GM19468 (cell line): ENCODE data around the gene TMEM69.
A peak's percentile ranks its signal among the peaks of the same experiment; 100 is the strongest.
"Not testable (repeated sequence)": the region's sequence is repeated elsewhere in the genome, so short reads cannot be mapped to it uniquely, and the experiment has no call there.

Experiments
- ATAC-seq: cut with Tn5 transposase; IDR thresholded peaks from one replicate; pipeline ENCODE4 v1.9.1; 2021; ENCODE audit warnings: mild to moderate bottlenecking, moderate library complexity, moderate number of reproducible peaks; ENCODE audit not compliant: unreplicated experiment; ENCODE audit errors: extremely low read depth

The TMEM69 gene

GRCh38 chr1:45676553-45676952 lies 11.4 kb upstream of the TMEM69 start:
- ATAC-seq, result not testable (repeated sequence)

GRCh38 chr1:45677751-45678245 lies 10.2 kb upstream of the TMEM69 start:
- ATAC-seq, result no peak

GRCh38 chr1:45678489-45678888 lies 9.5 kb upstream of the TMEM69 start:
- ATAC-seq, result no peak

GRCh38 chr1:45679123-45679522 lies 8.9 kb upstream of the TMEM69 start:
- no peak for ATAC-seq

GRCh38 chr1:45682942-45683341 lies 5.0 kb upstream of the TMEM69 start:
- no peak for ATAC-seq

- ATAC-seq, result no peak
These were observed 3.6 kb upstream of the TMEM69 start for GRCh38 chr1:45684402-45684801.

GRCh38 chr1:45685308-45686014 lies 2.5 kb upstream of the TMEM69 start:
- ATAC-seq, result no peak

GRCh38 chr1:45686015-45686287 lies 2.0 kb upstream of the TMEM69 start:
- no peak for ATAC-seq

GRCh38 chr1:45686288-45687013 lies 1.5 kb upstream of the TMEM69 start, which contains the start of gene GPBP1L1:
Gene GPBP1L1 (minus strand): TSS chr1:45686533. CDS start chr1:45659087, 27,446 bp downstream.
- peak; percentile 9 for ATAC-seq

GRCh38 chr1:45687014-45687753 lies 797 bp upstream of the TMEM69 start:
- peak; percentile 92 for ATAC-seq

- not testable (repeated sequence) for ATAC-seq
These were observed 5.8 kb downstream of the TMEM69 start for GRCh38 chr1:45693811-45694210.

GRCh38 chr1:45694823-45695222 lies 6.8 kb downstream of the TMEM69 start:
- no peak for ATAC-seq

- ATAC-seq, result no peak
These were observed 16.7 kb downstream of the TMEM69 start for GRCh38 chr1:45704637-45705036.

- ATAC-seq, result no peak
These were observed 25.7 kb downstream of the TMEM69 start for GRCh38 chr1:45713711-45714110.

GRCh38 chr1:45716700-45717099 lies 28.7 kb downstream of the TMEM69 start:
- no peak for ATAC-seq

GRCh38 chr1:45717386-45717785 lies 29.4 kb downstream of the TMEM69 start:
- ATAC-seq, result not testable (repeated sequence)

GRCh38 chr1:45718289-45718688 lies 30.3 kb downstream of the TMEM69 start:
- no peak for ATAC-seq

- ATAC-seq, result no peak
These were observed 33.2 kb downstream of the TMEM69 start for GRCh38 chr1:45721207-45721606.

- ATAC-seq, result no peak
These were observed 34.8 kb downstream of the TMEM69 start for GRCh38 chr1:45722809-45723208.

GRCh38 chr1:45723248-45723930 lies 35.4 kb downstream of the TMEM69 start:
- ATAC-seq, result no peak
